SU-DHL-6 (cell line): Measurements from ENCODE around the gene TBC1D8.
A peak's percentile ranks its signal among the peaks of the same experiment; 100 is the strongest.
"Not testable (repeated sequence)": the region's sequence is repeated elsewhere in the genome, so short reads cannot be mapped to it uniquely, and the experiment has no call there.

Experiments
- H2AFZ ChIP-seq: fragments of 200-600 bp; sonication (generic); 2 replicates; pipeline ENCODE4 v1.6.1; 2014; ENCODE audit warnings: low read depth, mild to moderate bottlenecking, moderate library complexity, mixed read lengths, antibody characterized with exemption, low read length; ENCODE audit not compliant: severe bottlenecking
- H3F3A ChIP-seq: fragments of 200-600 bp; shearing (Covaris generic); 2 replicates; pipeline ENCODE4 v1.6.0; 2016; ENCODE audit warnings: antibody characterized with exemption, mild to moderate bottlenecking; ENCODE audit not compliant: insufficient read depth
- H3K27ac ChIP-seq: fragments of 200-600 bp; sonication (generic); 2 replicates; pipeline ENCODE4 v1.5.1; 2016; ENCODE audit warnings: low read depth, mild to moderate bottlenecking, low read length, moderate library complexity, mixed read lengths
- H3K27me3 ChIP-seq: fragments of 200-600 bp; sonication (generic), shearing (Covaris generic); 2 replicates; pipeline ENCODE4 v1.6.0; 2014; ENCODE audit warnings: mild to moderate bottlenecking, low read length
- H3K36me3 ChIP-seq: fragments of 200-600 bp; sonication (generic); 2 replicates; pipeline ENCODE4 v1.6.1; 2014; ENCODE audit warnings: mild to moderate bottlenecking, low read length, mixed read lengths
- H3K4me2 ChIP-seq: fragments of 300-600, 200-600 bp; shearing (Covaris generic), sonication (generic); 2 replicates; pipeline ENCODE4 v1.6.0; 2014; ENCODE audit warnings: low read length, low read depth, mild to moderate bottlenecking; ENCODE audit not compliant: poor library complexity, severe bottlenecking
- H3K4me3 ChIP-seq: fragments of 200-600 bp; sonication (generic); 2 replicates; pipeline ENCODE4 v1.5.1; 2014; ENCODE audit warnings: antibody characterized with exemption, low read length, mild to moderate bottlenecking, mixed read lengths; ENCODE audit not compliant: insufficient read depth, poor library complexity, severe bottlenecking
- H3K79me2 ChIP-seq: fragments of 200-600 bp; sonication (generic); 2 replicates; pipeline ENCODE4 v1.6.1; 2014; ENCODE audit warnings: mild to moderate bottlenecking, low read length, moderate library complexity; ENCODE audit not compliant: insufficient read depth
- H3K9ac ChIP-seq: fragments of 200-600 bp; sonication (generic); 2 replicates; pipeline ENCODE4 v1.7.0; 2014; ENCODE audit warnings: mild to moderate bottlenecking, low read length
- H3K9me2 ChIP-seq: fragments of 200-600 bp; sonication (generic); replicated peaks from 2 replicates; pipeline ENCODE4 v1.6.1; 2014; ENCODE audit warnings: low read length; ENCODE audit not compliant: insufficient read depth
- H3K9me3 ChIP-seq: fragments of 200-600 bp; sonication (generic); 2 replicates; pipeline ENCODE4 v1.6.1; 2014; ENCODE audit warnings: low read length, mixed read lengths; ENCODE audit not compliant: insufficient read depth
- H4K20me1 ChIP-seq: fragments of 200-600 bp; sonication (generic); 2 replicates; pipeline ENCODE4 v1.6.1; 2014; ENCODE audit warnings: low read depth, mild to moderate bottlenecking, antibody characterized with exemption, low read length, moderate library complexity, mixed read lengths
- EZH2phosphoT487 ChIP-seq: fragments of 200-600 bp; sonication (generic), shearing (Covaris generic); conservative IDR thresholded peaks from 2 replicates; pipeline ENCODE4 v1.6.1; 2018; ENCODE audit warnings: mild to moderate bottlenecking, antibody characterized with exemption, low read length, moderate library complexity, mixed read lengths
- TF ChIP-seq, protein P1 (sequence below): fragments of 200-600 bp; sonication (generic); IDR thresholded peaks from one replicate; pipeline ENCODE4 v1.5.1; 2017; ENCODE audit warnings: antibody characterized with exemption, mild to moderate bottlenecking, low read length, moderate library complexity; ENCODE audit not compliant: insufficient read depth, poor library complexity, severe bottlenecking

Gene TBC1D8

DNA sequence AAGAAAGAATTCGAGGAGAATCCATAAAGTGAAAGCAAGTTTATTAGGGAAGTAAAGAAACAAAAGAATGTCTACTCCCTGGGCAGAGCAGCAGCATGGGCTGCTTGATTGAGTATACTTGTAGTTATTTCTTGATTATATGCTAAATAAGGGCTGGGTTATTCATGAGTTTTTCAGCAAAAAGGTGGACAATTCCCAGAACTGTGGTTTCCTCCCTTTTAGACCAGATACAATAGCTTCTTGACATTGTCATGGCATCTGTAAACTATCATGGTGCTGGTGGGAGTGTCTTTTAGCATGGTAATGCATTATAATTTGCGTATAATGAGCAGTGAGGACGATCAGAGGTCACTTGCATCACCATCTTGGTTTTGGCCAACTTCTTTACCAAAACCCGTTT lies 25.6 kb upstream of the TBC1D8 start:
- Histone ChIP-seq H3K4me3 (no peak overlapping the region), H3K9me2 (no peaks in the 10 kb centered on the region), H3K36me3 (no peaks in the 10 kb centered on the region), H3K27me3 (no peaks in the 10 kb centered on the region), H3K79me2 (no peaks in the 10 kb centered on the region), H2AFZ (no peak overlapping the region), H4K20me1 (no peaks in the 10 kb centered on the region), H3K4me2 (no peak overlapping the region), H3K9ac (no peak overlapping the region), H3F3A (no peaks in the 10 kb centered on the region), H3K27ac (no peak overlapping the region), H3K9me3 (peaks cover 10% of the 10 kb centered on the region; the same call in 1 of the 2 replicates)
- TF ChIP-seq, protein P1, sequence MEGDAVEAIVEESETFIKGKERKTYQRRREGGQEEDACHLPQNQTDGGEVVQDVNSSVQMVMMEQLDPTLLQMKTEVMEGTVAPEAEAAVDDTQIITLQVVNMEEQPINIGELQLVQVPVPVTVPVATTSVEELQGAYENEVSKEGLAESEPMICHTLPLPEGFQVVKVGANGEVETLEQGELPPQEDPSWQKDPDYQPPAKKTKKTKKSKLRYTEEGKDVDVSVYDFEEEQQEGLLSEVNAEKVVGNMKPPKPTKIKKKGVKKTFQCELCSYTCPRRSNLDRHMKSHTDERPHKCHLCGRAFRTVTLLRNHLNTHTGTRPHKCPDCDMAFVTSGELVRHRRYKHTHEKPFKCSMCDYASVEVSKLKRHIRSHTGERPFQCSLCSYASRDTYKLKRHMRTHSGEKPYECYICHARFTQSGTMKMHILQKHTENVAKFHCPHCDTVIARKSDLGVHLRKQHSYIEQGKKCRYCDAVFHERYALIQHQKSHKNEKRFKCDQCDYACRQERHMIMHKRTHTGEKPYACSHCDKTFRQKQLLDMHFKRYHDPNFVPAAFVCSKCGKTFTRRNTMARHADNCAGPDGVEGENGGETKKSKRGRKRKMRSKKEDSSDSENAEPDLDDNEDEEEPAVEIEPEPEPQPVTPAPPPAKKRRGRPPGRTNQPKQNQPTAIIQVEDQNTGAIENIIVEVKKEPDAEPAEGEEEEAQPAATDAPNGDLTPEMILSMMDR, result no peak
- TF ChIP-seq EZH2phosphoT487, result no peak

DNA sequence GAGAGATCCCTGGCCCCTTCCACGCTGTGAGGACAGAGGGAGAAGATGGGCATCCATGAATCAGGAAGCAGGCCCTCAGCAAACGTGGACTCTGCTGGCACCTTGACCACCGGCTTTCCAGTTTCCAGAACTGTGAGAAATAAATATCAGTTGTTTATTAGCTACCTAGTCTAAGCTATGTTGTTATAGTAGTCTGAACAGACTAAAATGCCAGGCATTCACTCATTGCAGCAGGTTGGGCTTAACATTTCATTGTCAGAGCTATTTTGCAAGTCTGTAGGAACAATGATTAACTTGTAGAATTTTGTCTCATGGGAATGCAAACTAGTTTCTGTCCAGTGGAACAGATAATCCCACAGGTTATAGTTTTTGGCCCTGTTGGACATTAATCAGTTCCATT lies 24.8 kb upstream of the TBC1D8 start:
- H3K9me3 ChIP-seq, result peaks cover 10% of the 10 kb centered on the region; the same call in 1 of the 2 replicates
- no peaks in the 10 kb centered on the region for H4K20me1 ChIP-seq
- no peaks in the 10 kb centered on the region for H3K36me3 ChIP-seq
- no peak overlapping the region for H2AFZ ChIP-seq
- H3K9ac ChIP-seq, result no peak overlapping the region
- H3K9me2 ChIP-seq, result no peaks in the 10 kb centered on the region
- TF ChIP-seq, protein P1, result no peak
- no peak for TF ChIP-seq EZH2phosphoT487
- no peak overlapping the region for H3K4me2 ChIP-seq
- H3K27me3 ChIP-seq, result no peaks in the 10 kb centered on the region
- no peaks in the 10 kb centered on the region for H3K79me2 ChIP-seq
- no peak overlapping the region for H3K4me3 ChIP-seq
- no peak overlapping the region for H3K27ac ChIP-seq
- H3F3A ChIP-seq, result no peaks in the 10 kb centered on the region

DNA sequence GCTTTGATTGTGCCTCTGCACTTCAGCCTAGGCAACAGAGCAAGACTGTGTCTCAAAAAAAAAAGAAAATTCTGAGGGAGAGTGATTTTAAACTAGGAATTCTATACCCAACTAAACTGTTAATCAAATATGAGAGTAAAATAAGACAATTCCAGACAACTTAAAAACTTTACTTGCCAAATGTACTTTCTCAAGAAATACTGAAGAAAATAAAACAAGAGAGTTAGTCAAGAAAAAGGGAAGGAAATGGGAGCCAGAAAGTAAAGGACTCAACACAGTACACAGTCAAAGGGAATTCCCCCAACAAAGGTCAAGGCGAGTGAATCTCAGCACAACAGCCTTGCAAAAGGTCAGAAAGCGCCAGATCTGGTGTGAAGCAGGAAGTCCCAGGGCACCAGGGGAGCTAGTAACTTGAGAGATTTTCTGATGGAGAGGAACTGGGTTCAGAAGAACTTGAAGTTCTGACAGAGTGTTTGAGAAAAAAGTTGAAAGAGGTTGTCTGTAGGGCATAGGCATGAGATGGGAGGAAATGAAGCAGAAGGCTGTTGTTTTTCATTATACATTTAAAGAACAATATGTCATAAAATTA lies 22.6 kb upstream of the TBC1D8 start:
- H3K9me2 ChIP-seq, result no peaks in the 10 kb centered on the region
- no peaks in the 10 kb centered on the region for H3F3A ChIP-seq
- no peak overlapping the region for H3K9ac ChIP-seq
- no peaks in the 10 kb centered on the region for H3K36me3 ChIP-seq
- peaks cover 10% of the 10 kb centered on the region; the same call in 1 of the 2 replicates for H3K9me3 ChIP-seq
- no peak for TF ChIP-seq EZH2phosphoT487
- TF ChIP-seq, protein P1, result no peak
- H3K79me2 ChIP-seq, result no peaks in the 10 kb centered on the region
- no peaks in the 10 kb centered on the region for H3K27me3 ChIP-seq
- H2AFZ ChIP-seq, result no peak overlapping the region
- peak overlapping the region; percentile 32; the same call in 1 of the 2 replicates for H3K27ac ChIP-seq
- no peaks in the 10 kb centered on the region for H4K20me1 ChIP-seq
- H3K4me3 ChIP-seq, result no peak overlapping the region
- no peak overlapping the region for H3K4me2 ChIP-seq

DNA sequence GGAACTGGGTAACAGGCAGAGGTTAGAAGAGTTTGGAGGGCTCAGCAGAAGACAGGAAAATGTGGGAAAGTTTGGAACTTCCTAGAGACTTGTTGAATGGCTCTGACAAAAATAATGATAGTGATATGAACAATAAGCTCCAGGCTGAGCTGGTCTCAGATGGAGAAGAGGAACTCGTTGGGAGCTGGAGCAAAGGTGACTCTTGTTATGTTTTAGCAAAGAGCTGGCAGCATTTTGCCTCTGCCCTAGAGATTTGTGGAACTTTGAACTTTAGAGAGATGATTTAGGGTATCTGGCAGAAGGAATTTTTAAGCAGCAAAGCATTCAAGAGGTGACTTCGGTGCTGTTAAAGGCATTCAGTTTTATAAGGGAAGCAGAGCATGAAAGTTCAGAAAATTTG lies 18.6 kb upstream of the TBC1D8 start:
- not testable (repeated sequence) for H2AFZ ChIP-seq, H3F3A ChIP-seq, H3K27ac ChIP-seq, H3K4me2 ChIP-seq, H4K20me1 ChIP-seq, H3K9ac ChIP-seq, H3K27me3 ChIP-seq, H3K36me3 ChIP-seq, H3K79me2 ChIP-seq, H3K4me3 ChIP-seq, H3K9me2 ChIP-seq
- H3K9me3 ChIP-seq, result peaks cover 10% of the 10 kb centered on the region; the same call in 1 of the 2 replicates
